Ishikawa (cell line): ENCODE results near the gene KLHDC9.

Experiments
- CEBPB ChIP-seq: IDR thresholded peaks from 2 replicates; pipeline ENCODE4 v1.6.1; 2012
- CREB1 ChIP-seq: IDR thresholded peaks from 2 replicates; pipeline ENCODE4 v1.6.1; 2012; ENCODE audit warnings: low read depth
- EGR1 ChIP-seq: IDR thresholded peaks from 2 replicates; pipeline ENCODE4 v1.6.1; 2012
- EP300 ChIP-seq: IDR thresholded peaks from 2 replicates; pipeline ENCODE4 v1.6.1; 2012; ENCODE audit warnings: borderline replicate concordance
- FOXM1 ChIP-seq: IDR thresholded peaks from 2 replicates; pipeline ENCODE4 v1.6.1; 2012; ENCODE audit warnings: low read depth, borderline replicate concordance
- NFIC ChIP-seq: IDR thresholded peaks from 2 replicates; pipeline ENCODE4 v1.6.1; 2012
- RAD21 ChIP-seq: IDR thresholded peaks from 2 replicates; pipeline ENCODE4 v1.6.1; 2012; ENCODE audit warnings: low read depth
- TAF1 ChIP-seq: IDR thresholded peaks from 2 replicates; pipeline ENCODE4 v1.6.1; 2012; ENCODE audit warnings: low read depth, mild to moderate bottlenecking
- TCF12 ChIP-seq: IDR thresholded peaks from 2 replicates; pipeline ENCODE4 v1.6.1; 2012; ENCODE audit warnings: low read depth
- TEAD4 ChIP-seq: IDR thresholded peaks from 2 replicates; pipeline ENCODE4 v1.6.1; 2012
- YY1 ChIP-seq: IDR thresholded peaks from 2 replicates; pipeline ENCODE4 v1.6.1; 2012; ENCODE audit warnings: low read depth
- ZBTB7A ChIP-seq: IDR thresholded peaks from 2 replicates; pipeline ENCODE4 v1.6.1; 2012; ENCODE audit warnings: low read depth
- TF ChIP-seq, protein P1 (sequence below): IDR thresholded peaks from 2 replicates; pipeline ENCODE4 v1.6.1; 2012; ENCODE audit warnings: low read depth, mild to moderate bottlenecking
- TF ChIP-seq, protein P2 (sequence below): IDR thresholded peaks from 2 replicates; pipeline ENCODE4 v1.6.1; 2012
- TF ChIP-seq, protein P3 (sequence below): IDR thresholded peaks from 2 replicates; pipeline ENCODE4 v1.6.1; 2012

KLHDC9 gene

DNA sequence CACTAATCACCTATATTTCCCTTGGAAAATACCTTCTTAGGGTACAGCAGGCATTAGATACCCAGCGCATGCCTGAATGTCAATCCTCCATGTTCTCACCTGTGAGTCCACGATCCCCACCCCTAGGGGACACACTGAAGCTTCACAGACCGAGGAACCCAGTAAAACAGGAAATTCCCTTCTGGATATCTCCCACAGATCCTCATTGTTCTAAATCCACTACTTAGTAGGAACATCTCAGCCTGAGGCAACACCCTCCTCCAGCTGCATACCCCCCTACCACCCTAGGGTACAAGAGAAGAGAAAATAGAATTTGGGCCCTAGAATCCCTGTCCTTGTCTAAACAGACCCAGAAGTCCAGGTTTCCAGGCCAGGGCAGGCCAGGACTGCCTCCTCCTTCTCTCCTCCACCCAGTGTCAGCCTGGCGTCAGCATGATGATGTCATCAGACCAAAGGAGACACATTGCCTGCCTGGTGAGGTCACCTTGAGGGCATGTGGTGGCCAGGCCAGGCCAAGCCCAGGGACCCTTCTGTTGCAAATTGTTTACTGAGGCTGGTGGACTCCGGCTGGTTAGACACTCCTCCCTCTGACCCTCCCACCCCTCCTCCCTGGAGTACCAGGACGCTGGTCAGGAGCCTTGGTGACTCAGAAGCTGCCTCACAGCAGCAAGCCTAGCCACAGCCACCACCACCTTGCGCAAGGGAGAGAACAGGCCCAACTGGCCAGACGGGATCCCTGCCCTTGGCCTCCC lies 15.0 kb upstream of the KLHDC9 start:
- TF ChIP-seq YY1 (peak; percentile 62), TAF1 (no peak), TCF12 (peak; percentile 93), TEAD4 (peak; percentile 77), NFIC (peak; percentile 80), FOXM1 (peak; percentile 59; the same call in 1 of the 2 replicates), CREB1 (peak; percentile 73), ZBTB7A (no peak; the same call in 1 of the 2 replicates), RAD21 (no peak; the same call in 1 of the 2 replicates), EP300 (peak; percentile 77), CEBPB (peak; percentile 99), EGR1 (no peak)
- TF ChIP-seq, protein P1, sequence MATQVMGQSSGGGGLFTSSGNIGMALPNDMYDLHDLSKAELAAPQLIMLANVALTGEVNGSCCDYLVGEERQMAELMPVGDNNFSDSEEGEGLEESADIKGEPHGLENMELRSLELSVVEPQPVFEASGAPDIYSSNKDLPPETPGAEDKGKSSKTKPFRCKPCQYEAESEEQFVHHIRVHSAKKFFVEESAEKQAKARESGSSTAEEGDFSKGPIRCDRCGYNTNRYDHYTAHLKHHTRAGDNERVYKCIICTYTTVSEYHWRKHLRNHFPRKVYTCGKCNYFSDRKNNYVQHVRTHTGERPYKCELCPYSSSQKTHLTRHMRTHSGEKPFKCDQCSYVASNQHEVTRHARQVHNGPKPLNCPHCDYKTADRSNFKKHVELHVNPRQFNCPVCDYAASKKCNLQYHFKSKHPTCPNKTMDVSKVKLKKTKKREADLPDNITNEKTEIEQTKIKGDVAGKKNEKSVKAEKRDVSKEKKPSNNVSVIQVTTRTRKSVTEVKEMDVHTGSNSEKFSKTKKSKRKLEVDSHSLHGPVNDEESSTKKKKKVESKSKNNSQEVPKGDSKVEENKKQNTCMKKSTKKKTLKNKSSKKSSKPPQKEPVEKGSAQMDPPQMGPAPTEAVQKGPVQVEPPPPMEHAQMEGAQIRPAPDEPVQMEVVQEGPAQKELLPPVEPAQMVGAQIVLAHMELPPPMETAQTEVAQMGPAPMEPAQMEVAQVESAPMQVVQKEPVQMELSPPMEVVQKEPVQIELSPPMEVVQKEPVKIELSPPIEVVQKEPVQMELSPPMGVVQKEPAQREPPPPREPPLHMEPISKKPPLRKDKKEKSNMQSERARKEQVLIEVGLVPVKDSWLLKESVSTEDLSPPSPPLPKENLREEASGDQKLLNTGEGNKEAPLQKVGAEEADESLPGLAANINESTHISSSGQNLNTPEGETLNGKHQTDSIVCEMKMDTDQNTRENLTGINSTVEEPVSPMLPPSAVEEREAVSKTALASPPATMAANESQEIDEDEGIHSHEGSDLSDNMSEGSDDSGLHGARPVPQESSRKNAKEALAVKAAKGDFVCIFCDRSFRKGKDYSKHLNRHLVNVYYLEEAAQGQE = no peak
- TF ChIP-seq, protein P2, sequence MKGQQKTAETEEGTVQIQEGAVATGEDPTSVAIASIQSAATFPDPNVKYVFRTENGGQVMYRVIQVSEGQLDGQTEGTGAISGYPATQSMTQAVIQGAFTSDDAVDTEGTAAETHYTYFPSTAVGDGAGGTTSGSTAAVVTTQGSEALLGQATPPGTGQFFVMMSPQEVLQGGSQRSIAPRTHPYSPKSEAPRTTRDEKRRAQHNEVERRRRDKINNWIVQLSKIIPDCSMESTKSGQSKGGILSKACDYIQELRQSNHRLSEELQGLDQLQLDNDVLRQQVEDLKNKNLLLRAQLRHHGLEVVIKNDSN = 0 out of 2 replicates have a peak, but pooled peaks have one; percentile 38
- TF ChIP-seq, protein P3, sequence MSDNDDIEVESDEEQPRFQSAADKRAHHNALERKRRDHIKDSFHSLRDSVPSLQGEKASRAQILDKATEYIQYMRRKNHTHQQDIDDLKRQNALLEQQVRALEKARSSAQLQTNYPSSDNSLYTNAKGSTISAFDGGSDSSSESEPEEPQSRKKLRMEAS = peak; percentile 48; the same call in 1 of the 2 replicates

DNA sequence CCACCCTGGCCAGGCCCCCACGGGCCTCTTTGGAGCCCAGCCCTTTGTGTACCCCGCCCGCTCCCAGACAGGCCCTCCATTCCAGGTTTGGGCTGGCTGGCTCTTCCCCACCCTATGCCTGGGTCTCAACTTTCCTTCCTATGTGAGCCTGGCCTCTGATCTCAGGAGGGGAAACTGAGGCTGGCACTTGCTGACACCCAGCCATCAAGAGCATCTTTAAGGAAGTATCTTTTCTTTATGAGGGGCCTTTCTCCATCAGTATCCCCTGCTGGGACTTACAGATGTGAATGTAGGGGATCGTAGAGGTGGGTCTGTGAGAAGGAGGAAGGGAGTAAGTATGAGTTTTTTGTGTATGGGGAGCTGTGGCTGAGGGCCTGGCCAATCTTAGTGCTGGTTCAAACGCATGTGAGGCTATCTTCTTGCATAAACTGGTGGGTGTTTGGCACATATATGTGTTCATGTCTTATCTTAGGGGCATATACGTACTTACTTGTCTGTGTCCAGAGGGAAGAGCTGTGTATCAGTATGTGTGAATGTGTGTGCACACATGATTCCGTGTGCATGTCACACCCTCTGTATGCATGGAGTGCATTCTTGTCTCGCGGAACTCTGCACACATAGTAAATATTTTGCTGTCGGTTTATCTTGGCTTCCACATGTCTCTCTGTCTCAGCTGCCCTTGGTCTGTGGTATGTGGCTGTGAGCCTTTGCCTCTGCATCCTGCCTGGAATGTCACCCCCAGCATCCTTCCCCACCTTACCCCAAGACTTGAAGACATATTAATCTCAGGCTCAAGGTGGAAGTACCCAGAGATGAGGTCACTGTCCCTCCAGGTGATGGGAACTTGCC lies 14.2 kb upstream of the KLHDC9 start:
- TF ChIP-seq TCF12 = no peak
- TF ChIP-seq, protein P1 = no peak
- TF ChIP-seq TAF1 = no peak
- no peak for TF ChIP-seq EP300
- no peak; the same call in 1 of the 2 replicates for TF ChIP-seq ZBTB7A
- no peak for TF ChIP-seq CEBPB
- TF ChIP-seq, protein P3 = no peak
- TF ChIP-seq YY1 = no peak
- no peak for TF ChIP-seq TEAD4
- no peak for TF ChIP-seq RAD21
- TF ChIP-seq EGR1 = no peak
- no peak for TF ChIP-seq NFIC

DNA sequence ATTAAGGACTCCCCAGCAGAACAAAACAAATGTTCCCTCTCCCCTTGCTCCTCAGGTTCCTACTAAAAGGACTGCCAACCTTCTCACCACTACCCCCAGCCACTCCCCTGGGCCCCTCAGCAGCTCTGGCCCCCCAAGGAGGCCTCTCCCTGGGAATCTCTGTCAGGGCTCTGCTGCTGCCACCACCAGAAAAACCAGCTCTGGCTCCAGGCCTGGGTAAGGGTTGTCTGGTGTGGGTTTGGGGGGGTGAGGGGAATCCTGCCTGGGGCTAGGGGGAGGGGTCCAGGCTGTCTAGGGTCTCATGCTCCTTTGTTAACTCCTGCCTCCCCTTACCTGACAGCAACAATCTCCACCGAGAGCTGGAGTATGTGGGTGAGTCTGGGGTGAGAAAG lies 13.6 kb upstream of the KLHDC9 start:
- no peak for TF ChIP-seq ZBTB7A
- no peak for TF ChIP-seq EGR1
- TF ChIP-seq, protein P3 = no peak
- no peak for TF ChIP-seq EP300
- no peak for TF ChIP-seq TCF12
- TF ChIP-seq, protein P2 = no peak
- no peak for TF ChIP-seq YY1
- TF ChIP-seq, protein P1 = no peak
